ENCODE measurements around the gene CTNNBL1. TPM values are rescaled to one million over a fixed set of nuclear protein-coding genes. Genes with fewer than 3 reads are reported as not detected.

The CTNNBL1 gene
- total RNA-seq, 1 donor from 2014 or later = 67.0 TPM

DNA sequence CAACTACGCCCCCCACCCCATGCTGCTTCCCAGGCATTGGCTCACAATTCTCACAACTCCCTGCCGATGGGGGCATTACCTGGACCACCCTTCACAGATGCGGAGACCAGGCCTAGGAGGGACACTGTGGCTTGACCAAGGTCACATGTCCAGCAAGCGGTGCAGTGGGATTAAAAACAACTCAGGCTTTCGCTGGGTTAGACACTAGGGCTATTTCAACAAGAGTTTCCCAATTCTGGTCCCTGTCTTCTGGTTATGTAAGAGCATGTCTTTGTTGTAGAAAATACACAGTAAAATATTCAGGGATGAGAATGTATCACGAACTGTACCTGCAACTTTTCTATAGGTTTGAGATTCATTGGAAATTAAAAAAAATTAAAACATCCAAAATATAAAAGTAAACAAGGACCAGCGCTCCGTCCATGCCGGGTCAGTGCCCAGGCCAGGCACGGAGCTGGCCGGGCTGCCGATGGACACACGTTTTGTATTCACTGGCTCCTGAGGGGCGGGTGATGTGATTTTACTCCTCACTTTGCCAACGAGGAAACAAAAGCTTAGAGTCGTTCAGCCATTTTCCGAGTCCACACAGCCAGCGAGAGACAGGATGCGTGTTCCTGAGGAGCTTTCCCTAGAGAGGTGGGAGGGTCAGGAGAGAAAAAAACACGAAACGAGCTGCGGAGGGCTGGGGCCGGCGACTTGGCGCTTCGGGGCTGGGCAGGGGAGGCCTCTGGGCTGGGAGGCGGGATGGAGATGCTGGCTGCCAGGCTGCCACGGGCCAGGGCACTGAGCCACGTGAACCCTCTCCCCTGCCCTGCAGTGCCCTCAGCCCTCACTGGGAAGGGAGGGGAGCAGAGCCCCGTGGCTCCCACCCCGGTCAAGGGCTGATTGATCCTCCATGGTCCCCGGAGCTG lies 192.0 kb downstream of the CTNNBL1 start:
- Histone ChIP-seq H3K4me3 (ENCODE audit: insufficient read depth, low read depth, low read length) (no peak overlapping the region), H3K36me3 (ENCODE audit: insufficient read depth, low read length) (no peaks in the 10 kb centered on the region), H3K27me3 (ENCODE audit: insufficient read depth, low read length) (no peaks in the 10 kb centered on the region), H3K9me3 (ENCODE audit: insufficient read depth, low read depth, low read length) (no peaks in the 10 kb centered on the region), H3K27ac (ENCODE audit: low read depth, low read length) (no peak overlapping the region), H4K20me1 (ENCODE audit: insufficient read depth, low read length) (no peaks in the 10 kb centered on the region), H3K4me2 (ENCODE audit: low read length) (peak overlapping the region; percentile 60), H2AFZ (ENCODE audit: low read depth, low read length) (peak overlapping the region; percentile 80), H3K9ac (ENCODE audit: low read length) (no peak overlapping the region), H3K79me2 (ENCODE audit: insufficient read depth, low read length) (no peaks in the 10 kb centered on the region), H3K4me1 (ENCODE audit: insufficient read depth, low read length) (no peaks in the 10 kb centered on the region)
- Mint-ChIP-seq H3K27ac (ENCODE audit: unreplicated experiment) (no peak overlapping the region), H3K9me3 (ENCODE audit: unreplicated experiment) (peaks cover 2% of the 10 kb centered on the region), H3K36me3 (ENCODE audit: low read depth, unreplicated experiment) (no peaks in the 10 kb centered on the region), H3K4me3 (ENCODE audit: unreplicated experiment) (no peak overlapping the region), H3K27me3 (ENCODE audit: low read depth, unreplicated experiment) (peaks cover 43% of the 10 kb centered on the region), H3K4me1 (ENCODE audit: low read depth, unreplicated experiment) (no peaks in the 10 kb centered on the region)
- no peak for TF ChIP-seq EZH2 (IDR thresholded peaks at IDR 0.05; ENCODE audit: insufficient read depth, low read length)
- TF ChIP-seq, protein P1, sequence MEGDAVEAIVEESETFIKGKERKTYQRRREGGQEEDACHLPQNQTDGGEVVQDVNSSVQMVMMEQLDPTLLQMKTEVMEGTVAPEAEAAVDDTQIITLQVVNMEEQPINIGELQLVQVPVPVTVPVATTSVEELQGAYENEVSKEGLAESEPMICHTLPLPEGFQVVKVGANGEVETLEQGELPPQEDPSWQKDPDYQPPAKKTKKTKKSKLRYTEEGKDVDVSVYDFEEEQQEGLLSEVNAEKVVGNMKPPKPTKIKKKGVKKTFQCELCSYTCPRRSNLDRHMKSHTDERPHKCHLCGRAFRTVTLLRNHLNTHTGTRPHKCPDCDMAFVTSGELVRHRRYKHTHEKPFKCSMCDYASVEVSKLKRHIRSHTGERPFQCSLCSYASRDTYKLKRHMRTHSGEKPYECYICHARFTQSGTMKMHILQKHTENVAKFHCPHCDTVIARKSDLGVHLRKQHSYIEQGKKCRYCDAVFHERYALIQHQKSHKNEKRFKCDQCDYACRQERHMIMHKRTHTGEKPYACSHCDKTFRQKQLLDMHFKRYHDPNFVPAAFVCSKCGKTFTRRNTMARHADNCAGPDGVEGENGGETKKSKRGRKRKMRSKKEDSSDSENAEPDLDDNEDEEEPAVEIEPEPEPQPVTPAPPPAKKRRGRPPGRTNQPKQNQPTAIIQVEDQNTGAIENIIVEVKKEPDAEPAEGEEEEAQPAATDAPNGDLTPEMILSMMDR (IDR thresholded peaks at IDR 0.05; ENCODE audit: insufficient read depth, low read depth, low read length) = no peak
- DNase-seq (ENCODE audit: low read depth) (no peak), FAIRE-seq (no peak)

DNA sequence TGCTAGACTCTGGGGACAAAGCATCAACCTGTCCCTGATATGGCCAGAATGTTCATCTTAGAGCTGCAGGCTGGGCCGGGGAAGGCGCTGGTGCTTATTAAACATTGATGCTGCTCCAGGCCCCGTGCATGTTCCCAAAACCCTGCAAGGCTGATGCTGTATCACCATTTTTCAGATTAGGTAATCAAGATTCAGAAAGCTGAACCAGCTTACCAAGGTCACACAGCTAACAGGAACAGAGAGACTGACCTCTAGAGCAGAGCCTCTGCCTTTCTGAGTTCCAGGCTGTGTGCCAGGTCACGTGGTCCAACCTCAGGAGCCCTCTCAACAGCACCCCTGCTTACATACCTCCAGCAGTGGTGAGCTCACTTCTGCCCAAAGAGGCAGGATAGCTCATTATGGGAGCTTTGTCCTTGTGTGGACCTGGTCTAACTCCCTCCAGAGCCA lies 193.0 kb downstream of the CTNNBL1 start:
- Histone ChIP-seq H3K9me3 (ENCODE audit: insufficient read depth, low read depth, low read length) (no peaks in the 10 kb centered on the region), H3K36me3 (ENCODE audit: insufficient read depth, low read length) (no peaks in the 10 kb centered on the region), H3K4me1 (ENCODE audit: insufficient read depth, low read length) (no peaks in the 10 kb centered on the region), H3K4me3 (ENCODE audit: insufficient read depth, low read depth, low read length) (no peak overlapping the region), H3K27me3 (ENCODE audit: insufficient read depth, low read length) (no peaks in the 10 kb centered on the region), H2AFZ (ENCODE audit: low read depth, low read length) (no peak overlapping the region), H3K4me2 (ENCODE audit: low read length) (no peak overlapping the region), H4K20me1 (ENCODE audit: insufficient read depth, low read length) (no peaks in the 10 kb centered on the region), H3K27ac (ENCODE audit: low read depth, low read length) (no peak overlapping the region), H3K79me2 (ENCODE audit: insufficient read depth, low read length) (no peaks in the 10 kb centered on the region), H3K9ac (ENCODE audit: low read length) (no peak overlapping the region)
- H3K27me3 Mint-ChIP-seq (ENCODE audit: low read depth, unreplicated experiment) = peaks cover 32% of the 10 kb centered on the region
- FAIRE-seq (no peak), DNase-seq (ENCODE audit: low read depth) (no peak)
- peaks cover 2% of the 10 kb centered on the region for H3K9me3 Mint-ChIP-seq (ENCODE audit: unreplicated experiment)
- no peaks in the 10 kb centered on the region for H3K36me3 Mint-ChIP-seq (ENCODE audit: low read depth, unreplicated experiment)
- no peak overlapping the region for H3K4me3 Mint-ChIP-seq (ENCODE audit: unreplicated experiment)
- TF ChIP-seq, protein P1 (IDR thresholded peaks at IDR 0.05; ENCODE audit: insufficient read depth, low read depth, low read length) = no peak
- TF ChIP-seq EZH2 (IDR thresholded peaks at IDR 0.05; ENCODE audit: insufficient read depth, low read length) = no peak
- H3K27ac Mint-ChIP-seq (ENCODE audit: unreplicated experiment) = no peak overlapping the region
- H3K4me1 Mint-ChIP-seq (ENCODE audit: low read depth, unreplicated experiment) = no peaks in the 10 kb centered on the region

DNA sequence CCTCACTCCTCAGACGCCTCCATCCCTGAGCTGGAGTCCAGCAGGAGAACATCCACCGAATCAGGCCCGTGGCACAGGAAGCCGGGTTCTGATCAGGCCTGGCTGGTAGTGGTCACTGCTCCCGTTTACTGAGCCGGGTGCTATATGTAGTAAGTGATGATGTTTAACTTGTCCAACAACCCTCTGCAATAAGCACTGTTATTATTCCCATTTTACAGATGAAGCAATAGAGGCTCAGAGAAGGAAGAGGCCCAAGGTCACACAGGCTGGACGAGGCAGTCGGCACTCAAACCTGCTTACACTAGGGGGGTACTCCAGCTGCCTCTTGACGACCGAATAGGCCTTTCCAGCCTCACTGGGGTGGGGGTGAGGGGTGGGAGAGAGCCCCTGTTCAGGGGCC lies 194.8 kb downstream of the CTNNBL1 start:
- H3K36me3 Mint-ChIP-seq (ENCODE audit: low read depth, unreplicated experiment) = no peaks in the 10 kb centered on the region
- no peaks in the 10 kb centered on the region for H3K9me3 ChIP-seq (ENCODE audit: insufficient read depth, low read depth, low read length)
- H3K4me1 ChIP-seq (ENCODE audit: insufficient read depth, low read length) = no peaks in the 10 kb centered on the region
- no peaks in the 10 kb centered on the region for H4K20me1 ChIP-seq (ENCODE audit: insufficient read depth, low read length)
- H3K4me2 ChIP-seq (ENCODE audit: low read length) = no peak overlapping the region
- H3K4me3 Mint-ChIP-seq (ENCODE audit: unreplicated experiment) = no peak overlapping the region
- no peaks in the 10 kb centered on the region for H3K27me3 ChIP-seq (ENCODE audit: insufficient read depth, low read length)
- no peak overlapping the region for H3K4me3 ChIP-seq (ENCODE audit: insufficient read depth, low read depth, low read length)
- no peak overlapping the region for H3K9ac ChIP-seq (ENCODE audit: low read length)
- no peak overlapping the region for H2AFZ ChIP-seq (ENCODE audit: low read depth, low read length)
- no peaks in the 10 kb centered on the region for H3K36me3 ChIP-seq (ENCODE audit: insufficient read depth, low read length)
- TF ChIP-seq, protein P1 (IDR thresholded peaks at IDR 0.05; ENCODE audit: insufficient read depth, low read depth, low read length) = no peak
- TF ChIP-seq EZH2 (IDR thresholded peaks at IDR 0.05; ENCODE audit: insufficient read depth, low read length) = no peak
- H3K27ac Mint-ChIP-seq (ENCODE audit: unreplicated experiment) = no peak overlapping the region
- peaks cover 2% of the 10 kb centered on the region for H3K9me3 Mint-ChIP-seq (ENCODE audit: unreplicated experiment)
- H3K27ac ChIP-seq (ENCODE audit: low read depth, low read length) = no peak overlapping the region
- H3K4me1 Mint-ChIP-seq (ENCODE audit: low read depth, unreplicated experiment) = no peaks in the 10 kb centered on the region
- H3K79me2 ChIP-seq (ENCODE audit: insufficient read depth, low read length) = no peaks in the 10 kb centered on the region
- DNase-seq (ENCODE audit: low read depth) = no peak
- H3K27me3 Mint-ChIP-seq (ENCODE audit: low read depth, unreplicated experiment) = peaks cover 30% of the 10 kb centered on the region
- FAIRE-seq = no peak
